HG03565 (cell line): Measurements from ENCODE around the gene MYRFL.
"Not testable (repeated sequence)": the region's sequence is repeated elsewhere in the genome, so short reads cannot be mapped to it uniquely, and the experiment has no call there.

Experiments used
- ATAC-seq: cut with Tn5 transposase; IDR thresholded peaks from one replicate; pipeline ENCODE4 v1.9.1; 2021; ENCODE audit warnings: mild to moderate bottlenecking, moderate library complexity; ENCODE audit not compliant: unreplicated experiment

MYRFL gene

GRCh38 chr12:69985656-69986055 lies 160.6 kb downstream of the MYRFL start:
- peak; percentile 73 for ATAC-seq

DNA sequence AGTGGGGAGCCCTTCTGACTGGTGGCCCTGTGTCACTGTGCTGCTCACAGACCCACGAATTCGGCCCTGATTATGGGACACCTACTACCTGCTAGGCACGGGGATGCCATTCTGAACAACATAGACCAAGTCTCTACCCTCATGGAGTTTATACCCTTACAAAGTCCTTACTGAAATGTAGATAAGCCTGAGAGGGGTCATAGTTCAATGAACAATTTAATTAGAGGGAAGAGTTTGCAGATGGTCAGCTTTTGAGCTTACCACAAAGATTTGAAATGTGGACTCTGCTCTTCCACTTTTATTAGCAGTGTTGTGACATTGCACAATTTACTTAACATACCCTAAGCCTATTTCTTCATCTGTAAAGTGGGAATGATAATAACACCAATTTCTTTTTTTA lies 161.1 kb downstream of the MYRFL start:
- ATAC-seq, result no peak

DNA sequence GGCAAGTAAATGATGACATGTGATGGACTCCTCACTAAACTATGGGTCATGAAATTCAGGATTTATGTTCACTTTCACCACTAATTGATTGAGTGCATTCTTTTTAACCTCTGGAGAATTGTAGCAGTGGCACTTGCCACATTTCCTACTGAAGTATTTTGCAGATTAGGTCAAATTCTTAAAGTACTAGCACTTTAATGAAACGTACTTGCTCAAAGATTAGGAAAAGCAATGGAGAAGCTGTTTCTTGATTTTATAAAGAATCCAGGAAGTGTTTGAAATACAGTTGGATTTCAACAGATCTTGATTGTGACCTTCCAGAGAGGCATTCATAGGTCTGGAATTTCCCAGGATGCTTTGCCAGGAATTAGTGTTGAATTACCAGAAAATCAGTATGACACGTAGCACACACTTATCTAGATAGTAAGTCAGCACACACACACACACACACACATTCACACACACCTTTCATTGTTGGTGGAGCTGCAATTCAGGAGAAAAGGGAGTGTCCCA lies 162.6 kb downstream of the MYRFL start:
- no peak for ATAC-seq

DNA sequence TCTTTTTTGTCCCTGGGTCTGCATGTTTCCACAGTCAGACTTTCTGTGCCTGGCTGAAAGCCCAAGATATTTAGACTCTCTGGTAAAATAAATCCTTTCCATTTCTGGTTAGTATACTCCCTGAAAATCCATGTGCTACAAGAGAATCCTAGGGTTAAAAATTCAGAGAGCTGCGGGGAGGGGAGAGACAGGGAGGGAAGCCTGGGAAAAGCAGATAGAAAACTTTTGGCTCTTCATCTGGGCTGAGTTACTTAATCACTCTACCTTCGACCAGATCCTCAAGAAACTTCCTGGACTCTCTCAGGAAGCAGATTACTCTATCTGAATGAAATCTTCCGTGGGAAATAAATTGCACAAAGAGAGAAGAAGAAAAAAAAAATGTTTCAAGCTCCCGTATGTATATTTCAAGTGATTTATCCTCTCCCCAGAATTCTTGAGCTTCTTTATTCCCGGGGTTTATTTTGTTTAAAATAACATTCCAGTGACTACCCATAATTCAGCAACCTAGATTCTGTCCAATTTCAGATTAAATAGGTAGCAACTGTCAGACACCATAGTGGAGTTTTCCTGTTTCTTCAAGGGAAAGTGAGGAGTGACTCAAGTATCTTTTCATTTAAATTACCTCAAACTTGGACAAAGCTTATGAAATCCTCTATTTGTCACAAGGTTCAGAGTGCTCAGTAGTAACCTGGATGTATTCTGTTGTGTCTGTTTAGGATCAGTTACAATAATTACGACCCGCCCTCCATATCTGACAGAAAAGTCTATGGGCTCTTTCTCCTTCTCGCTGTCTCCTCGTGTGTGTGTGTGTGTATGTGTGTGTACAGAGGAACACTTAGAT lies 163.7 kb downstream of the MYRFL start:
- no peak for ATAC-seq

- no peak for ATAC-seq
Observed at GRCh38 chr12:69991690-69992288, 166.8 kb downstream of the MYRFL start.

GRCh38 chr12:69993433-69993832 lies 168.4 kb downstream of the MYRFL start:
- ATAC-seq, result no peak

- not testable (repeated sequence) for ATAC-seq
Observed at GRCh38 chr12:69994086-69994485, 169.1 kb downstream of the MYRFL start.

DNA sequence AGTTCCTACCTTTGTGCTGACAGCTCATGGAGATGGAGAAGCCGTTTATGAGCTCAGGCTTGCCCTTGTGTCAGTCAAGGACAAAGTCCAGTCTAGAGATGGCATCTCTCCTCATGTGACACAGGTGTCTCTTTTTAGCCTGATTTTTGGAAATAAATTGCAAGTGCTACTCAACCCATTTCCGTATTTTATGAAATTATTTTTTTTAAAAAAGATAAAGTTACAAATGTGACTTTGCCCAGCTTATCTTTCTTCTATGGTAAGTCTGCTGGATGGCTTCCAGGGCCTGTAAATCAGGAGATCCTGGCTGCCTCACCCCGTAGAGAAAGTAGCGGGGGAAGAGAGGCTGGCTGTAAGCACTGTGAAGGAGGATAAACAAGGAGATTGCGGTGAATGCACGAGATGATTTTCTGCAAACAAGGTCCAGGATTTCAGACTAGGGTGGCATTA lies 169.7 kb downstream of the MYRFL start:
- ATAC-seq, result no peak

DNA sequence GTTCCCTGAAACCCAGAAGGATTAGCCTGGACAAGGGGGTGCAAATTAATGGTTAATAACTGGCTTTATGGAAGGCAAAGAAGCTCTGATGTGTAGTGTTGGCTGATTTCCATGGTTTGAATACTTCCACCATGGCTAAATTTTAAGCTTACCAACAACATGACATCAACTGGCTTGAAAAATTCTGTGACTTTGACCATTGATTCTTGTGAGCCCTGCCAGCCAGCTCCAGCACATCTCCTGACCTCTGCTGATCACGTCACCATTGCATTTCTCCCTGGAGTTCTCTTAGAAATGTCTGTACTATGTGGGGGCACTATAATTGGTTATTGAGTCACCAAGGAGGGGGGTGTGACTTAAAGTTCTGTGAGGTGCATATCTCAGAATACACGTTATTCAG lies 171.2 kb downstream of the MYRFL start:
- no peak for ATAC-seq

- ATAC-seq, result no peak
Observed at GRCh38 chr12:69996722-69997121, 171.7 kb downstream of the MYRFL start.

DNA sequence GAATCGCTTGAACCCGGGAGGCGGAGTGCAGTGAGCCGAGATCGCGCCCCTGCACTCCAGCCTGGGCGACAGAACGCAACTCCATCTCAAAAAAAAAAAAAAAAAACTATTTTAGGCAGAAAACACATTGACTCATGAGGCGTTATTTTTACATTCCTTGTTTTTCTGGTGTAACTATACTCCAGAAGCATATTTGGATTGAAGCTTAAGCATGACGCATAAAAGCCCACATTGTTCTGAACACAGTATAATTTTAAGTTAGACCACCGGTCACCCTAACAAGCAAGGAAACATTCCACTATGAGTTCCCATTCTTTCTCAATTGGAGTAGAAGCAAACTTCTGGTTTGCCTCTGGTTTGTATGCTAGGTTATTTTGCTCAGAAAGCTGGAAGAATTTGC lies 173.0 kb downstream of the MYRFL start:
- no peak for ATAC-seq

GRCh38 chr12:69998922-69999321 lies 173.9 kb downstream of the MYRFL start:
- ATAC-seq, result no peak

DNA sequence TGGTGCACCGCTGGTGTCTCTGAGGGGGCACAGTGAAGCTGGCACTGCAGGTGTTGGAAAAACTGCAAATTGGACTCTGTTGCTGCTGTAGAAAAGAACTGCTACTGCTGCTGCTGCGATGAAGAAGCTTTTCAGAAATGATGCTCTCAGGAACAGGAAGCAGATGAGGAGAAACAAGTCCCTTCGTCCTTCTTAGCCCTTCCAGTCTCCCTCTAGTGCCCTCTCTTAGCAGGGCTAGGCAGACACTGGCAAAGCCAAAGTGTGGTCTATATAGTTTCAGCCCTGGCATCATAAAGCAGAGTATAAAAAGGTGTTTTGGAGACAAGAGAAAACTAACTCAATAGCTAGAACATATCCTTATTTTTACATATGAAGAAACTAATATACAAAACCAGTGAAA lies 174.5 kb downstream of the MYRFL start:
- no peak for ATAC-seq

DNA sequence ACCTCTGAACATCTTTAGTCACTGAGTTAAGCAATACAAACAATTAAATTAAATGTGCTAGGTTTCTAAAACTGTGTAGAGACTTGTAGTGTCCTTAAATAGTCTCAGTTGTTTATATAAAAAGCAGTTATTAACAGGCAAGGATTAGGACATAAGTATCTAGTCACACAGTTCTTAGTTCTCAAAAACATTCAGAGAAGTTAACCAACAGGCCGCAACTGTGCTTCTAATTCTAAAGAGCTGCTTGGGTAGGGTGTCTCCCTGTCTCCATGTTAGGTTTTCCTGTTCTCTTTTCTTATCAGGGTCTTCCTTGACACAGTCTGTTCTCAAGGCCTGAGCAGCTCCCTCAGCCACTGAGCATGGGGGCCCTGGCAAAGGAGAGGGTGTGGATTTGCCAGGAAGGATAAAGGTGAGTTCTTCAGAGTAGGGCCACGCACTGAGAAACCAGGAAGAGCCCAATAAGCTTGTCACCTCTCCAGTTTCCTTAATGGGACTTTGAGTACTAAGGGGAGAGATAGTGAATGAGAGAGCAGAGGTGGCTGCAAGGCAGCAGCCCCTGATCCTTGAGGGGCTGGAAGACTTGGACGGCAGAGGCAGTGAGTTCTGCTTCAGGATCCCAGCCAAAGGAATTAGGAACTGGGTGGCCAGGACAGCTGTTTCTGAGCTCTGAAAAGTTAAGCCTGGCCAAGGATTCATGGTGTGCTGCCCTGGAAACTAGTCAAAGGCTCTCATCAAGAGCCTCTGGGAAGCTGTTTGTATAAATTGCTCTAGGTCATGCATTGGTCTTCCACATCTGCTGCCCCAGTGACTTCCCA lies 177.3 kb downstream of the MYRFL start:
- ATAC-seq, result no peak

DNA sequence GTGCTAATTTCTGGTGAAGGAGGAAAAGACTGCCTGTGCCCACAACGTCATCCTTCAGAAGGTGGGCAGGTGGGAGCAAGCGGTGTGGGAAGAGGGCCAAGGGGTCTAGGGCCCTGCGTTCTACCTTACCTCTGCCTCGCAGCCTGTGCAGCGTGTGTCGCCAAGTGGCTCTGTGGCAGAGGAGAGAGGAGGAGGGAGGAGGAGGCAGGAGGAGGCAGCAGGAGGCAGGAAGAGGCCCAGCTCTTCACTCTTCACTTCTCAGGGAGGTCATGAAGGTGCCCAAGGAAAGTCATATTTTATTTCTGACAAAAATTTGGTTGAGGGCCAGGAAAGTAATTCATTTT lies 177.9 kb downstream of the MYRFL start:
- no peak for ATAC-seq

- ATAC-seq, result no peak
Observed at GRCh38 chr12:70005864-70006618, 181.0 kb downstream of the MYRFL start.

GRCh38 chr12:70006619-70006973 lies 181.6 kb downstream of the MYRFL start:
- no peak for ATAC-seq

DNA sequence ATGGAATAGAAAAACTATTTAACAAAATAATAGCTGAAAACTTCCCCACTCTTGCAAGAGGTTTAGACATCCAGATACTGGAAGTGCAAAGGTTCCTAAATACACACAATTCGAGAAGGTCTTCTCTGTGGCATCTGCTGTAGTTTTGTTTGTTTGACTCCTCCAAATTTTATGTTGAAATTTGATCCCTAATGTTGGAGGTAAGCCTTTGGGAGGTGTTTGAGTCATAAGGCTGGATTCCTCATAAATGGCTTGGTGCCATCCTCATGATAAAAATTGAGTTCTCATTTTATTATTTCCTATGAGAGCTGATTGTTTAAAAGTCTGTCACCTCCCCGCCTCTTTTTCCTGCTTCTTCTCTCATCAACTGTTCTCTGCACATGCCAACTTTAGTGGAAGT lies 182.7 kb downstream of the MYRFL start:
- ATAC-seq, result no peak
